ENCODE data around the gene CFAP46. TPM values are rescaled to one million over a fixed set of nuclear protein-coding genes. Genes with fewer than 3 reads are reported as not detected.

The CFAP46 gene
- total and polyA plus RNA-seq, 10 donors, result 0.03 to 1.1 (median 0.12) TPM; not detected in 2

DNA sequence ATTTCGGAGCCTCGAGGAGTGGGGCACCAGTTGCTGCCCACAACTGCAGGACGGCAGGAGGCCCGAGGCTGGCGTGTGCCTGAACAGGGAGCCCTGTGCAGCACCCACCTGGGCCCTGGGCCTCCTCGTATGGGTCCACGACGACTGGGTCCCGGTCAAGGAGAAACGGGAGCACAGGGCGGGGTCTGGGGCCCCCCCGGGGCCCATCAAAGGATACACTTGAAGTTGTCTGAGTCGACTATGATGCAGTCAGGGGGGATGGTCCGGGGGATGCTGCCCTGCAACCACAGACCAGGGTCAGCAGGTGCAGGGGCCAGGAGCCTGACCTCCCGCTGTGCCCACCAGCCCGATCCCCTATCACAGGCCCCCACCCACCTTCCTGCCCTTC, 127.9 kb downstream of the CFAP46 start:
- H3K27ac ChIP-seq, result no peak overlapping the region
- H3K4me3 ChIP-seq, result no peak overlapping the region
- TF ChIP-seq, protein P1, sequence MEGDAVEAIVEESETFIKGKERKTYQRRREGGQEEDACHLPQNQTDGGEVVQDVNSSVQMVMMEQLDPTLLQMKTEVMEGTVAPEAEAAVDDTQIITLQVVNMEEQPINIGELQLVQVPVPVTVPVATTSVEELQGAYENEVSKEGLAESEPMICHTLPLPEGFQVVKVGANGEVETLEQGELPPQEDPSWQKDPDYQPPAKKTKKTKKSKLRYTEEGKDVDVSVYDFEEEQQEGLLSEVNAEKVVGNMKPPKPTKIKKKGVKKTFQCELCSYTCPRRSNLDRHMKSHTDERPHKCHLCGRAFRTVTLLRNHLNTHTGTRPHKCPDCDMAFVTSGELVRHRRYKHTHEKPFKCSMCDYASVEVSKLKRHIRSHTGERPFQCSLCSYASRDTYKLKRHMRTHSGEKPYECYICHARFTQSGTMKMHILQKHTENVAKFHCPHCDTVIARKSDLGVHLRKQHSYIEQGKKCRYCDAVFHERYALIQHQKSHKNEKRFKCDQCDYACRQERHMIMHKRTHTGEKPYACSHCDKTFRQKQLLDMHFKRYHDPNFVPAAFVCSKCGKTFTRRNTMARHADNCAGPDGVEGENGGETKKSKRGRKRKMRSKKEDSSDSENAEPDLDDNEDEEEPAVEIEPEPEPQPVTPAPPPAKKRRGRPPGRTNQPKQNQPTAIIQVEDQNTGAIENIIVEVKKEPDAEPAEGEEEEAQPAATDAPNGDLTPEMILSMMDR (IDR thresholded peaks at IDR 0.05 in 8 of 11, conservative IDR thresholded peaks at IDR 0.05 in 3 of 11), result no peak
- TF ChIP-seq POLR2A (IDR thresholded peaks at IDR 0.05) (no peak), POLR2AphosphoS5 (IDR thresholded peaks at IDR 0.05) (no peak)
- 78 to 83% (median 81%) methylated on average over 15 to 16 of the region's 16 CpGs for WGBS, 5 donors
- no peaks in the 10 kb centered on the region for H3K4me1 ChIP-seq
- intact Hi-C loops (cut with DNase I; ENCODE audit: low total_unique reads), result no loop called here
- no peaks in the 10 kb centered on the region for H3K36me3 ChIP-seq
- peaks cover 0 to 82% (median 0%) of the 10 kb centered on the region in 7 donors for H3K27me3 ChIP-seq (replicated peaks in 1 of 7)
- H3K9me3 ChIP-seq, result peaks cover 0 to 4% (median 0%) of the 10 kb centered on the region in 8 donors
- DNase-seq, result peak; percentile 59

DNA sequence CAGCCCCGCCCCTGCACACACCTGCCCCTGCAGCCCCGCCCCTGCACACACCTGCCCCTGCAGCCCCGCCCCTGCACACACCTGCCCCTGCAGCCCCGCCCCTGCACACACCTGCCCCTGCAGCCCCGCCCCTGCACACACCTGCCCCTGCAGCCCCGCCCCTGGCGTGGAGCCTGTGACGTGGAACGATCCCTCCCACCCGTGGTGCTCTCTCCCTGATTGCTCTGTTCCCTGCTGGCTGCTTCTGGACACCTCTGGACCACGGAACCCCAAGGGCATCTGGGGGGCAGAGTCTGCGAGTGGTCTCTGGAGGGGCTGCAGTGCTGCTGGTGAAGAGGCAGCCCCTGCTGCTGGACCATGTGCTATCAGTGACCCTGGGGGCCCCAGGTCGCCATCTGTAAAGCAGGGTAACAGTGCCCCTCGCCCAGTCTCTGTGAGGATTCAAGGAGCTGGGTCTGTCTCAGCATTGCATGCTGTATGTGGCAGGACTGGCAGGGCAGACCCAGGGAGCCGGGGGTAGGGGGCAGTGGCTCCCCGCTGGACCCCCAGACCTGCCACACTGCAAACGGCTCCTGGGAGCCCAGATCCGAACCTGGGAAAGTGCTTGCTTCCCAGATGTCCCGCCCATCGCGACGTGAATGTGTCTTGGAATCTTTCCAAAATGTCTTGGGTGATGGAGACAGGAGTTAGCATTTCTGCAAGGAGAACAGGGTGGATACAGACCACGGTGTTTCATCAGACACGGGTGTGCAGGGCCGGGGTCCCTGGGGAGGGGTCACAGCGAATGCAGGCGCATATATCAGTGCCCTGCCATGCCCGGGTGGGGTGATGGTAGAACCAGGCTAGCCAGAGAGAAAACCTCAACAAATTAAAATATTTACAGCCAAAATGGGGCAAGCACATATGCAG, 128.6 kb downstream of the CFAP46 start:
- Histone ChIP-seq H3K27ac (no peak overlapping the region), H3K27me3 (replicated peaks in 1 of 7) (peaks cover 0 to 89% (median 4%) of the 10 kb centered on the region in 7 donors), H3K36me3 (no peaks in the 10 kb centered on the region), H3K4me3 (no peak overlapping the region), H3K9me3 (no peaks in the 10 kb centered on the region), H3K4me1 (no peaks in the 10 kb centered on the region)
- peak; percentile 55 for DNase-seq
- intact Hi-C loops (cut with DNase I; ENCODE audit: low total_unique reads), result no loop called here
- WGBS, 5 donors, result 71 to 78% (median 75%) methylated on average over 16 to 25 of the region's 28 CpGs
- TF ChIP-seq, protein P1 (IDR thresholded peaks at IDR 0.05 in 8 of 11, conservative IDR thresholded peaks at IDR 0.05 in 3 of 11), result no peak
- no peak for TF ChIP-seq POLR2A (IDR thresholded peaks at IDR 0.05)

DNA sequence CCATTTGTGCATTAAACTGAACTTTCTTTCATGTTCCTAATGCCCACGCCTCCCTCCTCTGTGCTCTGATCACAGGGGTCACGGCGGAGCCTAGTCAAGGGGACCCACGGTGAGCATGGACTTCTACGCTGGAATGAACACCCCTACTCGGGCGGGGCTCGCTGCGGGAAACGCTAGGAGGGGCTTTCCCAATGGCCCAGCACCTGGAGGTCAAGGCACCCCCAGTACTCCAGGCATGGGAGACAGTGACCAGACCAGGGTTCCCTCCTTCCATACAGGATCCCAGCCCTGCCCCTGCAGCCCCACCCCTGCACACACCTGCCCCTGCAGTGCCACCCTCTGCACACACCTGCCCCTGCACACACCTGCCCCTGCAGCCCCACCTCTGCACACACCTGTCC, 129.4 kb downstream of the CFAP46 start:
- WGBS, 5 donors, result 84 to 88% (median 86%) methylated on average over 10 of the region's 10 CpGs
- Histone ChIP-seq H3K27me3 (replicated peaks in 1 of 7) (peaks cover 0 to 92% (median 4%) of the 10 kb centered on the region in 7 donors), H3K36me3 (no peaks in the 10 kb centered on the region), H3K4me1 (no peaks in the 10 kb centered on the region), H3K9me3 (no peaks in the 10 kb centered on the region), H3K4me3 (no peak overlapping the region), H3K27ac (no peak overlapping the region)
- intact Hi-C loops (cut with DNase I; ENCODE audit: low total_unique reads), result no loop called here
- no peak for TF ChIP-seq POLR2A (IDR thresholded peaks at IDR 0.05)
- TF ChIP-seq, protein P1 (IDR thresholded peaks at IDR 0.05 in 8 of 11, conservative IDR thresholded peaks at IDR 0.05 in 3 of 11), result no peak
- no peak for TF ChIP-seq POLR2AphosphoS5 (IDR thresholded peaks at IDR 0.05)
- peak; percentile 62 for DNase-seq

DNA sequence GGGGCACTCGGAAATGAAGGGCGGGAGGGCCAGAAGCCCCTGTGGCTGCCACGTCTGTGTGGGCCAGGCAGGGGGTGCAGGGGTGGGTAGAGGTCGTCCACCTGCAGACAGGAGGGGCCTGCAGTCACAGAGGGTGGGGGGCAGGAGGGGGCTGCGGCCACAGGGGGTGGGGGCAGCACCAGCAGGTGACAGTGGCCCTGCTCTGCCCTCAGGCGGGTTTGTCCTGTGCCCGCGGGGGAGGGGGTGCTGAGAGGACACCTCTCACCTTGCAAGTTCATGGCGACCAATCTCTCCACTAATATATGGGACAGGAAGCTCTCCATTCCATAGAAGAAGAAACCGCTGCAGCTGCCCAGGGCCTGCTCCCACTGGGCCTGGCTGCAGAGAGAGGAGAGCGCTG, 129.8 kb downstream of the CFAP46 start:
- intact Hi-C loops (cut with DNase I; ENCODE audit: low total_unique reads), result no loop called here
- peaks cover 0 to 90% (median 4%) of the 10 kb centered on the region in 7 donors for H3K27me3 ChIP-seq (replicated peaks in 1 of 7)
- WGBS, 5 donors, result 64 to 77% (median 74%) methylated on average over 4 to 11 of the region's 11 CpGs
- no peak overlapping the region for H3K27ac ChIP-seq
- no peaks in the 10 kb centered on the region for H3K36me3 ChIP-seq
- H3K9me3 ChIP-seq, result no peaks in the 10 kb centered on the region
- no peak overlapping the region for H3K4me3 ChIP-seq
- DNase-seq, result no peak
- no peaks in the 10 kb centered on the region for H3K4me1 ChIP-seq
- TF ChIP-seq, protein P1 (IDR thresholded peaks at IDR 0.05 in 8 of 11, conservative IDR thresholded peaks at IDR 0.05 in 3 of 11), result no peak
- TF ChIP-seq POLR2AphosphoS5 (IDR thresholded peaks at IDR 0.05) (no peak), POLR2A (IDR thresholded peaks at IDR 0.05) (no peak)

Data from spleen (tissue), 11 donors.